HTERT RPE-1 (cell line): ENCODE measurements around the gene OR12D2.
"Not testable (repeated sequence)": the region's sequence is repeated elsewhere in the genome, so short reads cannot be mapped to it uniquely, and the experiment has no call there.

Experiments
- in situ Hi-C: fragments of 300-500 bp; cut with MboI; formaldehyde crosslinking; loops from 4 replicates; pipeline ENCODE4 v1.14.3; 2020; ENCODE audit warnings: low sequenced_read_pairs

The OR12D2 gene, protein sequence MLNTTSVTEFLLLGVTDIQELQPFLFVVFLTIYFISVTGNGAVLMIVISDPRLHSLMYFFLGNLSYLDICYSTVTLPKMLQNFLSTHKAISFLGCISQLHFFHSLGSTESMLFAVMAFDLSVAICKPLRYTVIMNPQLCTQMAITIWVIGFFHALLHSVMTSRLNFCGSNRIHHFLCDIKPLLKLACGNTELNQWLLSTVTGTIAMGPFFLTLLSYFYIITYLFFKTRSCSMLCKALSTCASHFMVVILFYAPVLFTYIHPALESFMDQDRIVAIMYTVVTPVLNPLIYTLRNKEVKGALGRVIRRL

DNA sequence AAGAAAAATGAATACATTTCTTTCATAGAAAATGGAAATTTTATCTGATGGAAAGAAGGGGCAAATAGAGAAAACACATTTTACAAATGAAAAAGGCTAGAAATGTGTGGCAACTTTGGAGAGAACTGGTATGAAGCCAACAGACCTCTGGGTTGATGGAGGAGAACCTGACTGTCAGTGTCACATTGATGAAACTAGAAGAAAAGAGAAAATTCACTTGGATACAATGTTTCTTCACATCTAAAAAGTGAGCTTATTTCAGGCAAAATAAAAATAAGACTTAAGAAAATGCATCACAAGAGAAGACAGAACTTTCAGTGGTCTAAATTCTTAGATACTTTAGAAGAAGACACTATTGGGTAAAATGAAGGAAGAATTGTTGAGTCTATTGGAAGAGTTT, at the start of gene OR12D2:
TSS of gene OR12D2 (plus strand) at position 301 of the 400 bp plus-strand sequence. CDS start 1,069 bp downstream, outside the sequence.
- in situ Hi-C loops: no loop called here

DNA sequence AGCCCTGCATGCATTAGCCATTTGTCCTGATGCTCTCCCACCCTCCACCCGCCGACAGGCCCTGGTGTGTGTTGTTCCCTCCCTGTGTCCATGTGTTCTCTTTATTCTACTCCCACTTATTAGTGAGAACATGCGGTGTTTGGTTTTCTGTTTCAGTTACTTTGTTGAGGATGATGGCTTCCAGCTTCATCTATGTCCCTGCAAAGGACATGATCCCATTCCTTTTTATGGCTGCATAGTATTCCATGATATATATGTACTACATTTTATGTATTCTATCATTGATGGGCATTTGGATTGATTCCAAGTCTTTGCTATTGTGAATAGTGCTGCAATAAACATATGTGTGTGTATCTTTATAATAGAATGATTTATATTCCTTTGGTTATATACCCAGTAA, 46.1 kb upstream of the OR12D2 start:
- in situ Hi-C loops: not testable (repeated sequence)

DNA sequence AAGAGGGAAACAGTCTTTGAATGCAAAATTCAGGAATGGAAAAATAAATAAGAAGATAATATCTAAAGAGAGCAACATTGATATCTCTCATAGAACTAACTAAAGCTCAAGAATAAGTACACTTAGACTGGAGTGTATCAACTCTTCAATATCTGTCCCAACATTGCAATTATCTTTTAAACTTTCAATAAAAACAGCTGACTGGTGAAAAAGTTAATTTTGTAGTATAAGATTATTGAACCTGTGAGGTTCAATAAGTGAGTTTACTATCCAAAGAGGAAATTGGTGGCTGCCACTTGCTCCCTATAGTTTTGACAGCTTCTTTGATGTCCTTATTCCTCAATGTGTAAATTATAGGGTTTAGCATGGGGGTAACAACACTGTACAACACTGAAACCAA, 40.5 kb upstream of the OR12D2 start:
- in situ Hi-C loops: no loop called here

- in situ Hi-C loops: no loop called here
Measured at GRCh38 chr6:29355603-29356002, 39.8 kb upstream of the OR12D2 start.

DNA sequence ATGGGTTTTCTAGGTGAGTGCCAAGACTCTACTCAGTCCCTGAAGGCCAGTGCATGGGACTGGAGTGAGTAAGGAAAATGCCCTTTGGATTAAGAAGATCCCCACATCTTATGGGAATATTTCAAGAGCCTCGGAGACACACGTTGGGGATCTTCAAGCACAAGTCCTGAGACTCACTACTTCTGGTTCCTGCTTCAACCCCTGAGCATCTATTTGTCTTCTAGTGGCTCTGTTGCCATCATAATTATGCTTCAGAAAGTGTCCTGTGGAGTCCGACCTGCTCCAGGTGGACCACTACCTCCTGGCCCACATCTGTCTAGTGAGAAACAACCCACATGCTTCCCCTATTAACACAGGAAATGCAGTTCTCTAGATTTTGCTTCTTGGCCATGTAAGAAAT, 26.7 kb upstream of the OR12D2 start, which contains the start of gene OR5V1:
TSS of gene OR5V1 (minus strand) at position 101 of the 400 bp plus-strand sequence. CDS start 12,670 bp downstream, outside the sequence.
- in situ Hi-C loops: no loop called here

DNA sequence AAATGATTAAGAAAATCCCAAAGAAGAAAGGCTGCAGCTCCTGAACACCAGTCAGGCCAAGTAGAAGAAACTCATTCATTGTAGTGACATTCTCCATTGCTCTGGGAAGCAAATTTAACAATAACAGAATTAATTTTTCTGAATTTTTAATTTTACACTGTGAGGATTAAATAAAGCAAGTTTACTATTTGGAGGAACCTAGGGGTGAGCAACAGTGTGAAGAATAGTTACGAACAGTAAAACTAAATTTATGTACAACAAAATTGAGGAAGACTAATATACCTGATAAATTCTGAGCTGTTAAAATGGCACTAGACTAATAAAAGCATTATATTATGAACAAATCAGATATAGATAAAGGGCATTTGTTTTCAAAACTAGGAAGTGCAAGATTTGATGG, 20.2 kb upstream of the OR12D2 start, which contains the start of gene OR12D3:
TSS of gene OR12D3 (minus strand) at position 101 of the 400 bp plus-strand sequence. CDS start at position 97, 4 bp downstream.
- in situ Hi-C loops: no loop called here

GRCh38 chr6:29376003-29376402, 19.4 kb upstream of the OR12D2 start:
- in situ Hi-C loops: no loop called here

GRCh38 chr6:29388533-29388932, 6.9 kb upstream of the OR12D2 start:
- in situ Hi-C loops: no loop called here

- in situ Hi-C loops: no loop called here
Measured at GRCh38 chr6:29399525-29399924, 4.1 kb downstream of the OR12D2 start.

DNA sequence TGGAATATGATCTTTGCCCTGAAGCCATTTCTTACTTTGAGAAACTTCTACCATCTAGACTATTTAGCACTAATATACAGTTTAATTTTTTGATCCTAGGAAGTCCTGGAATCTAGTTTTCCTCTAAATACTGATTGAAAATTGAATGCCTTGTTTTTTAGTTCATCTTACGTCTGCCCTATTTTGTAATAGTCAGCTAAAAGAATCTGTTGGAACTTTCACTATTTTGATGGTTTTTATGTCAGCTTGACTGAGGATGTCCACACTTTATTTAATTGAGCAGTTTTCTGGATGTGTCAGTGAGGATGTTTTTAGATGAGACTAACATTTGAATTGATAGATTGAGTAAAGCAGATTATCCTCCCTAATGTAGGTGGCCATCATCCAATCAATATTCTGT, 8.4 kb downstream of the OR12D2 start:
- in situ Hi-C loops: no loop called here

- in situ Hi-C loops: no loop called here
Measured at GRCh38 chr6:29414588-29414987, 19.2 kb downstream of the OR12D2 start, which contains the start of gene OR12D1. OR12D1 (plus strand) TSS chr6:29414928.

DNA sequence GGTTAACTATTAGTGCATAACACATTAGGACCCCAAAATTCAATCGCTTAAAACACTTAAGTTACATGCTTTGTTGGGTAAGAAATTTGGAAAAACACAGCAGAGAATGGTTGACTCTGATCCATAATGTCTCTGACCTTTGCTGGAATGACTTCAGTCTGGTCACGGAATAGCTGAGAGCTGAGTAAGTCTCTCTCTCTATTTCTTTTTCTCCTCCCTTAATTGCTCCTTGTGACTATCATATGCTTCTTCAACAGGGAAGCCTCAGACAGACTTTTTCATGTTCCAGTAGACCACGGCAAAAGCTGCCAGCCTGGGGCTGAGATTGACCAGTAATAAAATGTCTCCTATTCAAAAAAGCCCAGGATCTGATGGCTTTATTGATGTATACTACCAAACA, 24.1 kb downstream of the OR12D2 start:
- in situ Hi-C loops: no loop called here

- in situ Hi-C loops: no loop called here
Measured at GRCh38 chr6:29424168-29424567, 28.7 kb downstream of the OR12D2 start.

GRCh38 chr6:29424575-29424974, 29.1 kb downstream of the OR12D2 start:
- in situ Hi-C loops: no loop called here

- in situ Hi-C loops: no loop called here
Measured at GRCh38 chr6:29425075-29425474, 29.6 kb downstream of the OR12D2 start.

DNA sequence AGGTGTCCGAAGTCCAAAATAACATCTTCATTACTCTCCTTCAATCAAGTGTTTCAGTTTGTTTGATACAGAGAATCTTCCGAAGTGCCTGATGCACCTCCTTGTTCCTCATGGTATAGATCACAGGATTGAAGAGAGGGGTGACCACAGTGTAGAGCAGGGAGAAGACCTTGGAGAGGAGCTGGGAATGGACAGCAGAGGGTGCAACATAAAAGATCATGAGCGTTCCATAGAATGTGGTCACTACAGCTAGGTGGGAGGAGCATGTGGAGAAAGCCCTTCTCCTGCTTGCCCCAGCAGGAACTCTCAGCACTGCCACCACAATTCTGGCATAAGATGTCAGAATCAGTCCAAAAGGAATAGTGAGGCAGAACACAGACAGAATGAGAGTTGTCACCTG, 31.2 kb downstream of the OR12D2 start:
- in situ Hi-C loops: no loop called here

DNA sequence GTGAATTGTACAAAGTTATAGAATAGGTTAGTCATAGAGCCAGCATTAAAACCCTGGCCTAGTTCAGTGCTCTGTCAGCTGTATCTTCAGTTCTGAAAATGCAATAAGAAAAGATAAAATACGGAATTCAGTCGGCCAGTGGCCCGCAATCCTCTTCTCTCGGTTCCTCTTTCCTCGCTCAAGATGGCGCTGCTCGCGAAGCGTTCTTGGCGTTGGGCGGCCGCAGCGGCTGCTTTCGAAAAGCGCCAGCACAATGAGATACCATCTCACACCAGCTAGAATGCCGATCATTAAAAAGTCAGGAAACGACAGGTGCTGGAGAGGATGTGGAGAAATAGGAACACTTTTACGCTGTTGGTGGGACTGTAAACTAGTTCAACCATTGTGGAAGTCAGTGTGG, 41.3 kb downstream of the OR12D2 start:
- in situ Hi-C loops: not testable (repeated sequence)

DNA sequence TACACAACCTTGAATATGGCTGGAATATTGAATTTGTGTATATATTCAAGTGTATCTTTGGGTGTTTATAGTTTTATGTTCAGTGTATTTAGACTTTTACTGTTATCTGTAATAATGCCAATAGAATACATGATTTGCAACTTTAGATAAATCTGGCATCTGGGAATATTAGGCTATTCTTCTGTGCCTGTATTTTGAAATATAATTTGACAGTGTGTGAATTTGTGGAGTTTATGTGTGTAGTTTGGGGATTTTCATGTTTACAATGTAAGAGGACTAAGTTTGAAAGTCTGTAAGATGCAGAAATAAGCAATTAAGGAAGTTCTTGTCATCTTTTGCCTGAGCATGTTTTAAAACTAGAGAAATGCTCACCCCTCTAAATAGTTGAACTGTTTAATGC, 43.6 kb downstream of the OR12D2 start, which contains the start of gene OR10C1:
TSS of gene OR10C1 (plus strand) at position 301 of the 400 bp plus-strand sequence. CDS start 710 bp downstream, outside the sequence.
- in situ Hi-C loops: no loop called here

DNA sequence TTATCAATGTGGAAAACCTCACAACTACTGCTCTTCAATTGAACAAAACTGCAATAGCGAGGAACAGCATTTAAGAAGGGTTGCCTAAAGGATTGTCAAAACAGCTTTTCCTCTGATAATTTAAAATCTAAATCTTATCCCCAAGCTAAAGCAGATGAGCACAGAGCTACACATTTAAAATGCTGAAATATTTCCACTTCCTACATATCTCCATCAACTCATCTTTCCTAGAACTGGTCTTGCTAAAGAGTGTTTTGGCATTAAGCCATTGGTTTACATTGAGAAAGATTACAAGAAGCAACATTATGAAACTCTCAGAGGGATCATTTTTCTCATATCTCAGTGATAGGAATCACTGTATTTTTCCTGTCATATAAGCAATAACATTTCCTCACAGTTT, 47.3 kb downstream of the OR12D2 start:
- in situ Hi-C loops: no loop called here

DNA sequence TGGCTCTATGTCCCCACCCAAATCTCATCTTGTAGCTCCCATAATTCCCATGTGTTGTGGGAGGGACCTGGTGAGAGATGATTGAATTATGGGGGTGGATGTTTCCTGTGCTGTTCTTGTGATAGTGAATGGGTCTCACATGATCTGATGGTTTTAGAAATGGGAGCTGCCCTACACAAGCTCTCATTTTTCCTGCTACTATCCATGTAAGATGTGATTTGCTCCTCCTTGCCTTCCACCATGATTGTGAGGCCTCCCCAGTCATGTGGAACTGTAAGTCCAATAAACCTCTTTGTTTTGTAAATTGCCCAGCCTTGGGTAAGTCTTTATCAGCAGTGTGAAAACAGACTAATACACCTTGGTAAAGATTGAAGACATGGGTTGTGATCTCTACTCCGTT, 48.6 kb downstream of the OR12D2 start:
- in situ Hi-C loops: not testable (repeated sequence)
